Trophoblast cell (in vitro differentiated cells and primary cell): ENCODE data around the gene CDC42BPB.

ENCODE experiments used
- DNase-seq, 2 donors: peaks; one replicate each; pipeline ENCODE4 v3.0.0-alpha.2; 2016
- H2AFZ ChIP-seq: 2 replicates; pipeline ENCODE4 v1.6.1; 2013; ENCODE audit warnings: low read length, moderate library complexity, mild to moderate bottlenecking; ENCODE audit not compliant: insufficient read depth, poor library complexity
- H2AK5ac ChIP-seq: 2 replicates; pipeline ENCODE4 v1.6.1; 2013; ENCODE audit warnings: mild to moderate bottlenecking, low read length
- H2BK120ac ChIP-seq: 2 replicates; pipeline ENCODE4 v1.6.1; 2013; ENCODE audit warnings: low read length, mild to moderate bottlenecking, moderate library complexity; ENCODE audit not compliant: insufficient read depth, poor library complexity
- H2BK12ac ChIP-seq: 2 replicates; pipeline ENCODE4 v1.6.1; 2013; ENCODE audit warnings: mild to moderate bottlenecking, low read length, moderate library complexity
- H2BK5ac ChIP-seq: 2 replicates; pipeline ENCODE4 v1.6.1; 2013; ENCODE audit warnings: low read length, low read depth, moderate library complexity, mild to moderate bottlenecking; ENCODE audit not compliant: poor library complexity
- H3K14ac ChIP-seq: 2 replicates; pipeline ENCODE4 v1.6.1; 2013; ENCODE audit warnings: mild to moderate bottlenecking, low read length
- H3K18ac ChIP-seq: 2 replicates; pipeline ENCODE4 v1.6.1; 2013; ENCODE audit warnings: mild to moderate bottlenecking, low read length
- H3K23ac ChIP-seq: 2 replicates; pipeline ENCODE4 v1.6.1; 2013; ENCODE audit warnings: low read length
- H3K27ac ChIP-seq: 2 replicates; pipeline ENCODE4 v1.5.1; 2013; ENCODE audit warnings: low read depth, mild to moderate bottlenecking, inconsistent platforms, low read length, moderate library complexity
- H3K27me3 ChIP-seq: 2 replicates; pipeline ENCODE4 v1.6.1; 2013; ENCODE audit warnings: inconsistent platforms, mild to moderate bottlenecking, low read length, moderate library complexity; ENCODE audit not compliant: insufficient read depth
- H3K36me3 ChIP-seq, 2 experiments: 1 replicate in 1 of 2; 2 replicates in 1 of 2; pipeline ENCODE4 v1.6.1; 2013; ENCODE audit warnings: low read length in 2 of 2, mild to moderate bottlenecking in 2 of 2, moderate library complexity in 1 of 2; ENCODE audit not compliant: insufficient read depth in 2 of 2, control insufficient read depth in 1 of 2
- H3K4ac ChIP-seq: 2 replicates; pipeline ENCODE4 v1.6.1; 2013; ENCODE audit warnings: low read depth, mild to moderate bottlenecking, low read length, moderate library complexity
- H3K4me1 ChIP-seq, 2 experiments: 1 replicate in 1 of 2; 2 replicates in 1 of 2; pipeline ENCODE4 v1.6.1; 2013; ENCODE audit warnings: low read length in 2 of 2, mild to moderate bottlenecking in 2 of 2, moderate library complexity in 1 of 2; ENCODE audit not compliant: insufficient read depth in 2 of 2, control insufficient read depth in 1 of 2
- H3K4me2 ChIP-seq: 2 replicates; pipeline ENCODE4 v1.6.1; 2013; ENCODE audit warnings: inconsistent platforms, mild to moderate bottlenecking, low read length, moderate library complexity
- H3K4me3 ChIP-seq: 2 replicates; pipeline ENCODE4 v1.5.1; 2013; ENCODE audit warnings: mild to moderate bottlenecking, low read depth, low read length, inconsistent platforms
- H3K79me1 ChIP-seq: one replicate; pipeline ENCODE4 v1.6.1; 2013; ENCODE audit warnings: low read length
- H3K79me2 ChIP-seq: 2 replicates; pipeline ENCODE4 v1.6.1; 2013; ENCODE audit warnings: low read length, mild to moderate bottlenecking; ENCODE audit not compliant: control insufficient read depth, insufficient read depth, poor library complexity
- H3K9ac ChIP-seq: 2 replicates; pipeline ENCODE4 v1.6.1; 2013; ENCODE audit warnings: mild to moderate bottlenecking, low read length
- H3K9me3 ChIP-seq: 2 replicates; pipeline ENCODE4 v1.6.1; 2013; ENCODE audit warnings: low read depth, mild to moderate bottlenecking, control low read depth, inconsistent platforms, low read length; ENCODE audit not compliant: insufficient read depth
- H4K12ac ChIP-seq: 2 replicates; pipeline ENCODE4 v1.6.1; 2013; ENCODE audit warnings: low read depth, mild to moderate bottlenecking, low read length, moderate library complexity
- H4K8ac ChIP-seq: 2 replicates; pipeline ENCODE4 v1.6.1; 2013; ENCODE audit warnings: low read depth, mild to moderate bottlenecking, low read length, moderate library complexity
- H4K91ac ChIP-seq: one replicate; pipeline ENCODE4 v1.6.1; 2013; ENCODE audit warnings: low read depth, mild to moderate bottlenecking, low read length, moderate library complexity
- WGBS: extraction: QIAGEN DNeasy Blood & Tissue Kit; methylation state at CpG from one replicate; pipeline ENCODE4 v1.1.7; 2013; ENCODE audit warnings: missing lambda C conversion rate; ENCODE audit not compliant: insufficient read length, insufficient coverage; ENCODE audit errors: extremely low coverage; 5-methylcytosine and 5-hydroxymethylcytosine counted together

The CDC42BPB gene

DNA sequence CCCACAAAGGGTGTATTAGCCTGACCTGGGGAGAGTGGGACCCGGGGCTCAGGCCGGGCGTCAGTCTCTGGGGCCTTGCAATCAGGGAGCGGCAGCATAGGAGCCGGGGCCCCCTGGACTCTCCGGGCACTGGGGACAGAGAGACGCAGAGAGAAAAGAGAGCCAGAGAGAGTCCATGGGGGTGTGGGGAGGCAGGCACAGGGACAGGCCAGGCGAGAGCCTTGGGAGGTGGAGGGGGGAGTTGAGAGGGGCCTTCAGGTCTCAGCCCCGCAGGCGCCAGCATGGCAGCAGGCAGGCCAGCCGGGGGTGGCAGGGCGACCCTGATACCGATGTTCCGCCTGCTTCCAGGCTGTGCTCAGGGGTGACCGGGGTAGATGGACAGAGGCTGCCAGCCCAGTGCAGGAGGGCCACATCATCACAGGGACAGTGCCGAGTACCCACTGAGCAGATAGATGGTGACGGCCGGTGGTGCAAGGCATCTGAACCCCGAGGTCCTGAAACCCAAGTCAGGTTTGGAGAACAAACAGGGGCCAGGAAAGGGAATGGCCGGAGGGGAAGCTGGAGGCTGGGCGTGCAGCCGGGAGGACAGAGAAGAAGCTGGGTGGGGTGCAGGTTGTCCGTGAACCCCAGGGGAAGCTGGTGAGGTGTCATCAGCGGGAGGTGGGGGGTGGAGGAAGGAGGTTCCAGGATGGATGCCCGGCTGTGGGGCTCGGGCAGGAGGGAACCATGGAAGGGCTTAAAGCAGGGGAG, 40.1 kb upstream of the CDC42BPB start:
- WGBS, result no CpG with 5 or more reads among the region's 26 CpGs
- Histone ChIP-seq H3K14ac (no peak overlapping the region), H4K91ac (no peak overlapping the region)

GRCh38 chr14:103096387-103096786, 39.0 kb upstream of the CDC42BPB start:
- no CpG with 5 or more reads among the region's 4 CpGs for WGBS
- H3K79me1 ChIP-seq, result peaks cover 4% of the 10 kb centered on the region
- H3K9ac ChIP-seq, result no peak overlapping the region
- H3K4ac ChIP-seq, result no peak overlapping the region
- no peak overlapping the region for H2BK5ac ChIP-seq
- H4K12ac ChIP-seq, result no peak overlapping the region
- peaks cover 11 to 19% of the 10 kb centered on the region in 2 experiments for H3K4me1 ChIP-seq
- no peak overlapping the region for H3K4me2 ChIP-seq
- no peak overlapping the region for H3K23ac ChIP-seq
- no peaks in the 10 kb centered on the region for H3K79me2 ChIP-seq
- H3K27ac ChIP-seq, result no peak overlapping the region
- no peak overlapping the region for H2AK5ac ChIP-seq
- no peak overlapping the region for H4K8ac ChIP-seq
- no peak overlapping the region for H3K14ac ChIP-seq
- no peak overlapping the region for H2BK12ac ChIP-seq
- DNase-seq, result no peak
- no peak overlapping the region for H3K18ac ChIP-seq
- no peak overlapping the region for H2BK120ac ChIP-seq
- no peaks in the 10 kb centered on the region for H3K36me3 ChIP-seq
- H4K91ac ChIP-seq, result no peak overlapping the region
- no peaks in the 10 kb centered on the region for H3K9me3 ChIP-seq
- H3K4me3 ChIP-seq, result no peak overlapping the region
- peaks cover 1% of the 10 kb centered on the region for H3K27me3 ChIP-seq
- no peak overlapping the region for H2AFZ ChIP-seq

More for the DNA sequence above, 40.1 kb upstream of the CDC42BPB start:
- no peak overlapping the region for H2AK5ac ChIP-seq
- peaks cover 3% of the 10 kb centered on the region for H3K9me3 ChIP-seq
- no peak overlapping the region for H2BK120ac ChIP-seq
- H3K4me3 ChIP-seq, result peak overlapping the region; percentile 16
- H3K4me2 ChIP-seq, result no peak overlapping the region
- no peak overlapping the region for H3K18ac ChIP-seq
- H3K9ac ChIP-seq, result no peak overlapping the region
- H4K8ac ChIP-seq, result no peak overlapping the region
- no peak overlapping the region for H4K12ac ChIP-seq
- H3K23ac ChIP-seq, result no peak overlapping the region
- H2AFZ ChIP-seq, result no peak overlapping the region
- H3K27me3 ChIP-seq, result no peaks in the 10 kb centered on the region
- DNase-seq, result no peak
- no peak overlapping the region for H2BK5ac ChIP-seq
- H3K79me1 ChIP-seq, result peaks cover 4% of the 10 kb centered on the region
- H3K4ac ChIP-seq, result no peak overlapping the region
- no peak overlapping the region for H2BK12ac ChIP-seq
- H3K4me1 ChIP-seq, result peaks cover 10 to 16% of the 10 kb centered on the region in 2 experiments
- no peak overlapping the region for H3K27ac ChIP-seq
- no peaks in the 10 kb centered on the region for H3K79me2 ChIP-seq
- H3K36me3 ChIP-seq, result no peaks in the 10 kb centered on the region

DNA sequence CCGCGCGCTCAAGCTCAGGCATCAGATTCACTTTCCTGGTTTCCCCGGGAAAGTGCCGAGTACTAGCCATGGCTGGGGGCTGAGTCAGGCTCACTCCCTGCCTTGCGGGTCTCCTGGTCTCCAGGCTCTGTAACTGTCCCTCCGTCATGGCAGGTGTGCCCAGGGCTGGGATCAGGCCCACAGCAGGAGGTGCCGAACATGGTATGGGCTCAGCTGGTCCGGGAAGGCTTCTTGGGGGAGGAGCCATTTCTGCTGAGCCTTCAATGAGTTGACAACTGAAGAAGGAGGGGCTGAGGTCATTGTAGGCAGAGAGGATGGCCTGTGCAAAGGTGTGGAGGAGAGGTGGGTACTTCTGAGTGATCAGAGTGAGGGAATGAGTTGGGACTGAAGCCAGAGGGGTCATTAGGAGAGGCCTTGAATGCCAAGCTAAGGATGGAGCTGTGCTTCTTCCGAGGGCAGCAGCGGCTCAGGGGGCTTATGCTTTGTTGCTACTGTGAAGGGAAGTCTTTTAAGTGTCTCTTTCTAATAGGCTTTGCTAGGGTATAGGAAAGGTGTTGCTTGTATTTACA, 37.9 kb upstream of the CDC42BPB start:
- Histone ChIP-seq H3K27me3 (peaks cover 7% of the 10 kb centered on the region), H3K79me1 (peaks cover 4% of the 10 kb centered on the region), H3K4me2 (no peak overlapping the region), H2BK5ac (no peak overlapping the region), H3K4me3 (no peak overlapping the region), H3K18ac (no peak overlapping the region), H2AK5ac (no peak overlapping the region), H4K12ac (no peak overlapping the region), H3K4ac (no peak overlapping the region), H4K91ac (no peak overlapping the region), H2BK12ac (no peak overlapping the region), H3K36me3 (no peaks in the 10 kb centered on the region), H3K79me2 (no peaks in the 10 kb centered on the region), H3K4me1 (peaks cover 10 to 19% of the 10 kb centered on the region in 2 experiments), H4K8ac (no peak overlapping the region), H3K9ac (no peak overlapping the region), H3K27ac (no peak overlapping the region), H3K9me3 (no peaks in the 10 kb centered on the region), H2BK120ac (no peak overlapping the region), H3K14ac (no peak overlapping the region), H2AFZ (no peak overlapping the region), H3K23ac (no peak overlapping the region)
- WGBS, result no CpG with 5 or more reads among the region's 11 CpGs
- peak; percentile 45 to 66 for DNase-seq

GRCh38 chr14:103094406-103095209, 37.3 kb upstream of the CDC42BPB start, which contains the start of gene EXOC3L4:
TSS of gene EXOC3L4 (plus strand) at chr14:103094725. CDS start at chr14:103100220, 5,495 bp downstream.
- no peaks in the 10 kb centered on the region for H3K79me1 ChIP-seq
- no peak within 1 kb of the TSS for H2AK5ac ChIP-seq
- no peak within 1 kb of the TSS for H2BK120ac ChIP-seq
- no peak within 1 kb of the TSS for H2BK5ac ChIP-seq
- no peak within 1 kb of the TSS for H2BK12ac ChIP-seq
- H3K9me3 ChIP-seq, result no peaks in the 10 kb centered on the region
- H4K8ac ChIP-seq, result no peak within 1 kb of the TSS
- no peak within 1 kb of the TSS for H2AFZ ChIP-seq
- no peak within 1 kb of the TSS for H4K91ac ChIP-seq
- no peak within 1 kb of the TSS for H3K23ac ChIP-seq
- no peak within 1 kb of the TSS for H3K4ac ChIP-seq
- peaks cover 7% of the 10 kb centered on the region for H3K27me3 ChIP-seq
- H3K9ac ChIP-seq, result no peak within 1 kb of the TSS
- H3K4me2 ChIP-seq, result no peak within 1 kb of the TSS
- H3K14ac ChIP-seq, result no peak within 1 kb of the TSS
- no peak within 1 kb of the TSS for H4K12ac ChIP-seq
- DNase-seq, result no peak
- WGBS, result no CpG with 5 or more reads among the region's 23 CpGs
- H3K18ac ChIP-seq, result no peak within 1 kb of the TSS
- H3K36me3 ChIP-seq, result no peaks in the 10 kb centered on the region
- no peak within 1 kb of the TSS for H3K4me3 ChIP-seq
- H3K79me2 ChIP-seq, result no peaks in the 10 kb centered on the region
- H3K27ac ChIP-seq, result no peak within 1 kb of the TSS
- peaks cover 4 to 13% of the 10 kb centered on the region in 2 experiments for H3K4me1 ChIP-seq
